HCT116 (cell line): ENCODE measurements around the gene AKT3. TPM values are rescaled to one million over a fixed set of nuclear protein-coding genes. Genes with fewer than 3 reads are reported as not detected.

Experiments
- ATAC-seq: fragments of 200-7000 bp; cut with Tn5 transposase; 2 replicates; pipeline ENCODE4 v1.9.1; 2020; ENCODE audit warnings: mild to moderate bottlenecking, moderate library complexity
- BruUV-seq: library from RNA; stranded (reverse); fragments of 400-500 nt; replicated peaks from 2 replicates; lab custom pipeline; 2021; lab: Mats Ljungman, UMichigan
- CTCF ChIA-PET: fragments of 300-600 bp; sonication (Branson Sonifier 250); formaldehyde crosslinking; loops from one replicate; lab custom pipeline; 2021; ENCODE audit warnings: antibody characterized with exemption; lab: Charles Lee
- POLR2A ChIA-PET: fragments of 300-600, 350-600 bp; sonication (Branson Sonifier 250); formaldehyde crosslinking; loops from one replicate; lab custom pipeline; 2021; ENCODE audit warnings: antibody characterized with exemption; lab: Charles Lee
- RAD21 ChIA-PET, 2 experiments: fragments of 300-600 bp; sonication (Branson Sonifier 250); formaldehyde crosslinking; loops; one replicate each; lab custom pipeline; 2023; ENCODE audit warnings: low total read pairs in 2 of 2; ENCODE audit not compliant: uncharacterized antibody in 2 of 2, unreplicated experiment in 2 of 2, low non-redundant PET in 1 of 2; lab: Charles Lee
- DNase-seq: peaks from one replicate; pipeline ENCODE4 v3.0.0-alpha.2; 2010; ENCODE audit warnings: low read depth, low spot score
- H2AFZ ChIP-seq: fragments of 200-600 bp; shearing (Covaris generic), sonication (generic); 2 replicates; pipeline ENCODE4 v1.6.1; 2017; ENCODE audit warnings: low read depth, mixed run types, mixed read lengths, antibody characterized with exemption, low read length; ENCODE audit not compliant: poor library complexity, severe bottlenecking
- H3K27ac ChIP-seq: 2 replicates; pipeline ENCODE4 v1.5.1; 2012; ENCODE audit warnings: low read depth, low read length
- H3K27me3 ChIP-seq: fragments of 200-600 bp; sonication (generic); 2 replicates; pipeline ENCODE4 v1.6.1; 2016; ENCODE audit warnings: mixed run types, low read length, mixed read lengths; ENCODE audit not compliant: insufficient read depth
- H3K36me3 ChIP-seq, 2 experiments: fragments of 200-500 bp in 1 of 2; fragments of 200-600 bp in 1 of 2; sonication (Bioruptor generic) in 1 of 2; sonication (generic) in 1 of 2; 2 replicates each; pipeline versions ENCODE4 v1.5.1 to v1.6.1; 2014 to 2016; ENCODE audit warnings: low read length in 2 of 2, inconsistent platforms in 1 of 2, mixed read lengths in 1 of 2, mixed run types in 1 of 2; ENCODE audit not compliant: insufficient read depth in 2 of 2, control insufficient read depth in 1 of 2
- H3K4me1 ChIP-seq, 2 experiments: fragments of 200-600 bp in 1 of 2; sonication (generic) in 1 of 2; 2 replicates each; pipeline versions ENCODE4 v1.5.1 to v1.6.1; 2012 to 2017; ENCODE audit warnings: low read length in 2 of 2, inconsistent platforms in 1 of 2, mild to moderate bottlenecking in 1 of 2, mixed read lengths in 1 of 2, mixed run types in 1 of 2, moderate library complexity in 1 of 2; ENCODE audit not compliant: insufficient read depth in 2 of 2, control insufficient read depth in 1 of 2
- H3K4me2 ChIP-seq: fragments of 200-600 bp; sonication (generic); 2 replicates; pipeline ENCODE4 v1.6.1; 2017; ENCODE audit warnings: mixed run types, low read length, mixed read lengths
- H3K4me3 ChIP-seq, 2 experiments: fragments of 200-600 bp in 1 of 2; sonication (generic) in 1 of 2; replicated peaks in 1 of 2; 2 replicates each; pipeline ENCODE4 v1.5.1; 2011 to 2016; ENCODE audit warnings: low read length in 2 of 2, control low read depth in 1 of 2, low read depth in 1 of 2, mild to moderate bottlenecking in 1 of 2, mixed read lengths in 1 of 2, mixed run types in 1 of 2
- H3K79me2 ChIP-seq: fragments of 200-600 bp; sonication (generic); 2 replicates; pipeline ENCODE4 v1.6.1; 2017; ENCODE audit warnings: mild to moderate bottlenecking, mixed run types, low read length, moderate library complexity, mixed read lengths; ENCODE audit not compliant: insufficient read depth
- H3K9ac ChIP-seq: fragments of 200-600 bp; sonication (generic); 2 replicates; pipeline ENCODE4 v1.6.1; 2016; ENCODE audit warnings: low read length, mixed read lengths
- H3K9me2 ChIP-seq: fragments of 200-600 bp; sonication (generic), shearing (Covaris generic); 2 replicates; pipeline ENCODE4 v1.6.1; 2017; ENCODE audit warnings: mixed run types, mild to moderate bottlenecking, moderate library complexity; ENCODE audit not compliant: insufficient read depth
- H3K9me3 ChIP-seq, 2 experiments: fragments of 200-500 bp in 1 of 2; fragments of 200-600 bp in 1 of 2; sonication (Bioruptor generic) in 1 of 2; sonication (generic) in 1 of 2; 2 replicates each; pipeline ENCODE4 v1.6.1; 2014 to 2017; ENCODE audit warnings: low read length in 2 of 2, mixed read lengths in 2 of 2, inconsistent platforms in 1 of 2, low read depth in 1 of 2, mild to moderate bottlenecking in 1 of 2, mixed run types in 1 of 2, moderate library complexity in 1 of 2; ENCODE audit not compliant: control insufficient read depth in 1 of 2, insufficient read depth in 1 of 2
- H4K20me1 ChIP-seq: fragments of 200-600 bp; sonication (generic), shearing (Covaris generic); 2 replicates; pipeline ENCODE4 v1.6.1; 2017; ENCODE audit warnings: mixed run types, mild to moderate bottlenecking, moderate library complexity; ENCODE audit not compliant: insufficient read depth
- CEBPB ChIP-seq: IDR thresholded peaks from 2 replicates; pipeline ENCODE4 v1.6.1; 2012; ENCODE audit warnings: low read depth
- EZH2phosphoT487 ChIP-seq: fragments of 200-600 bp; IDR thresholded peaks from 2 replicates; pipeline ENCODE4 v1.6.1; 2018; ENCODE audit warnings: antibody characterized with exemption, borderline replicate concordance
- FOSL1 ChIP-seq: IDR thresholded peaks from 2 replicates; pipeline ENCODE4 v1.6.1; 2012; ENCODE audit warnings: low read depth
- YY1 ChIP-seq: IDR thresholded peaks from 2 replicates; pipeline ENCODE4 v1.6.1; 2011; ENCODE audit warnings: low read length, low read depth, moderate library complexity, mild to moderate bottlenecking; ENCODE audit not compliant: insufficient replicate concordance; ENCODE audit errors: extremely low read depth
- intact Hi-C: fragments of 100-400 bp; cut with micrococcal nuclease; formaldehyde crosslinking; loops from 2 replicates; pipeline ENCODE4 v1.10.0; 2022
- total RNA-seq: library from RNA; stranded (reverse); gene quantifications from one replicate; pipeline ENCODE4 v1.2.1, GENCODE V29; 2021; ENCODE audit not compliant: unreplicated experiment
- TF ChIP-seq, protein P1 (sequence below), 3 experiments: fragments of 200-600 bp in 1 of 3; sonication (generic) in 1 of 3; IDR thresholded peaks in 2 of 3; conservative IDR thresholded peaks in 1 of 3; 2 replicates each; pipeline ENCODE4 v1.5.1; 2012 to 2017; ENCODE audit warnings: low read depth in 2 of 3, low read length in 2 of 3, antibody characterized with exemption in 1 of 3, borderline replicate concordance in 1 of 3, control low read depth in 1 of 3, mild to moderate bottlenecking in 1 of 3, mixed read lengths in 1 of 3, mixed run types in 1 of 3, moderate library complexity in 1 of 3; ENCODE audit not compliant: insufficient read depth in 1 of 3

The AKT3 gene
- total RNA-seq, 1 experiment from 2014 or later = 0.49 TPM

GRCh38 chr1:243609698-243610097, 240.3 kb downstream of the AKT3 start:
- no peak for ATAC-seq
- ChIA-PET CTCF (no interaction called here), POLR2A (no interaction called here), RAD21 (no interaction called here)
- Histone ChIP-seq H3K79me2 (no peaks in the 10 kb centered on the region), H3K4me1 (no peaks in the 10 kb centered on the region), H2AFZ (no peak overlapping the region), H3K27me3 (no peaks in the 10 kb centered on the region), H4K20me1 (no peaks in the 10 kb centered on the region), H3K4me3 (no peak overlapping the region), H3K27ac (no peak overlapping the region), H3K9me3 (no peaks in the 10 kb centered on the region), H3K36me3 (no peaks in the 10 kb centered on the region), H3K4me2 (no peak overlapping the region), H3K9ac (no peak overlapping the region), H3K9me2 (no peaks in the 10 kb centered on the region)
- no TSS peak for BruUV-seq
- intact Hi-C loops = no loop called here
- TF ChIP-seq CEBPB = no peak
- no peak for TF ChIP-seq YY1
- TF ChIP-seq, protein P1, sequence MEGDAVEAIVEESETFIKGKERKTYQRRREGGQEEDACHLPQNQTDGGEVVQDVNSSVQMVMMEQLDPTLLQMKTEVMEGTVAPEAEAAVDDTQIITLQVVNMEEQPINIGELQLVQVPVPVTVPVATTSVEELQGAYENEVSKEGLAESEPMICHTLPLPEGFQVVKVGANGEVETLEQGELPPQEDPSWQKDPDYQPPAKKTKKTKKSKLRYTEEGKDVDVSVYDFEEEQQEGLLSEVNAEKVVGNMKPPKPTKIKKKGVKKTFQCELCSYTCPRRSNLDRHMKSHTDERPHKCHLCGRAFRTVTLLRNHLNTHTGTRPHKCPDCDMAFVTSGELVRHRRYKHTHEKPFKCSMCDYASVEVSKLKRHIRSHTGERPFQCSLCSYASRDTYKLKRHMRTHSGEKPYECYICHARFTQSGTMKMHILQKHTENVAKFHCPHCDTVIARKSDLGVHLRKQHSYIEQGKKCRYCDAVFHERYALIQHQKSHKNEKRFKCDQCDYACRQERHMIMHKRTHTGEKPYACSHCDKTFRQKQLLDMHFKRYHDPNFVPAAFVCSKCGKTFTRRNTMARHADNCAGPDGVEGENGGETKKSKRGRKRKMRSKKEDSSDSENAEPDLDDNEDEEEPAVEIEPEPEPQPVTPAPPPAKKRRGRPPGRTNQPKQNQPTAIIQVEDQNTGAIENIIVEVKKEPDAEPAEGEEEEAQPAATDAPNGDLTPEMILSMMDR (IDR thresholded peaks at IDR 0.05 in 2 of 3, conservative IDR thresholded peaks at IDR 0.05 in 1 of 3; ENCODE audit: borderline replicate concordance in 1 of 3, insufficient read depth in 1 of 3, low read depth in 2 of 3, low read length in 2 of 3) = peak; percentile 8 to 21 (median 21); a peak in 2 of 6 replicates
- TF ChIP-seq FOSL1 = no peak
- DNase-seq = no peak

GRCh38 chr1:243605604-243606003, 244.4 kb downstream of the AKT3 start:
- no peak for TF ChIP-seq EZH2phosphoT487
- H3K4me2 ChIP-seq = no peak overlapping the region
- no peak for ATAC-seq
- no peaks in the 10 kb centered on the region for H3K9me3 ChIP-seq
- ChIA-PET POLR2A (no interaction called here), CTCF (no interaction called here), RAD21 (no interaction called here)
- H3K27ac ChIP-seq = no peak overlapping the region
- H3K9me2 ChIP-seq = no peaks in the 10 kb centered on the region
- intact Hi-C loops = no loop called here
- no peak for DNase-seq
- BruUV-seq = no TSS peak
- H3K4me1 ChIP-seq = no peaks in the 10 kb centered on the region
- no peak overlapping the region for H3K4me3 ChIP-seq
- no peaks in the 10 kb centered on the region for H3K79me2 ChIP-seq
- no peaks in the 10 kb centered on the region for H4K20me1 ChIP-seq
- H3K27me3 ChIP-seq = no peaks in the 10 kb centered on the region
- H3K36me3 ChIP-seq = no peaks in the 10 kb centered on the region
- H3K9ac ChIP-seq = no peak overlapping the region
- H2AFZ ChIP-seq = no peak overlapping the region
